Measurements from ENCODE around the gene CBX2. TPM values are rescaled to one million over a fixed set of nuclear protein-coding genes. Genes with fewer than 3 reads are reported as not detected.

CBX2 gene
- total and polyA plus RNA-seq, 7 experiments from 2014 or later, result 0.24 to 4.4 (median 0.41) TPM; not detected in 1

GRCh38 chr17:79826841-79827578 is 49.1 kb downstream of the CBX2 start:
- H3K4me3 Mint-ChIP-seq, result peak overlapping the region in 2 of 10 donors; percentile 53 to 63
- peaks cover 12 to 43% (median 25%) of the 10 kb centered on the region in 7 donors for H3K4me1 Mint-ChIP-seq
- H3K27ac ChIP-seq (ENCODE audit: low read depth, low read length), result no peak overlapping the region
- H3K36me3 Mint-ChIP-seq, result peaks cover 6 to 9% (median 9%) of the 10 kb centered on the region in 5 donors
- H3K27ac Mint-ChIP-seq, result peak overlapping the region in 1 of 9 donors; percentile 23
- peaks cover 6 to 14% (median 11%) of the 10 kb centered on the region in 5 donors for H3K27me3 Mint-ChIP-seq
- DNase-seq, result no peak
- no peak overlapping the region for H3K4me3 ChIP-seq (ENCODE audit: low read length)
- no peaks in the 10 kb centered on the region for H3K9me3 ChIP-seq (ENCODE audit: control insufficient read depth in 2 of 3, low read length in 3 of 3)
- POLR2A ChIA-PET, result interaction anchor here (1.0 kb wide), 1 partner anchor 9 kb away, joined by 3 read pairs; no protein-coding TSS in a partner anchor
- no peak for ATAC-seq
- H3K4me1 ChIP-seq (ENCODE audit: control insufficient read depth in 2 of 2, insufficient read depth in 2 of 2, low read length in 2 of 2), result peaks cover 0 to 7% of the 10 kb centered on the region in 2 donors
- H3K36me3 ChIP-seq (ENCODE audit: control insufficient read depth in 2 of 3, insufficient read depth in 3 of 3, low read length in 3 of 3), result no peaks in the 10 kb centered on the region
- peaks cover 0 to 2% (median 0%) of the 10 kb centered on the region in 11 donors for H3K9me3 Mint-ChIP-seq
- intact Hi-C loops (cut with micrococcal nuclease), result no loop called here
- H3K27me3 ChIP-seq (ENCODE audit: control insufficient read depth in 2 of 2, insufficient read depth in 2 of 2, low read length in 2 of 2), result no peaks in the 10 kb centered on the region
- CTCF ChIA-PET, result interaction anchor here (0.7 to 1.0 kb wide), 2 partner anchors 81 to 165 kb away, joined by 3 read pairs; no protein-coding TSS in a partner anchor

- POLR2A ChIA-PET, result interaction anchor here (0.6 to 1.7 kb wide), 4 partner anchors 11 to 32 kb away, joined by 3 to 6 read pairs (median 4); partner anchors contain the start of genes CBX4 and CBX8
- H3K27ac Mint-ChIP-seq, result no peak overlapping the region
- DNase-seq, result no peak
- peaks cover 9 to 16% (median 14%) of the 10 kb centered on the region in 5 donors for H3K36me3 Mint-ChIP-seq
- H3K27me3 Mint-ChIP-seq, result peaks cover 0 to 7% (median 4%) of the 10 kb centered on the region in 5 donors
- Histone ChIP-seq H3K27me3 (ENCODE audit: control insufficient read depth in 2 of 2, insufficient read depth in 2 of 2, low read length in 2 of 2) (no peaks in the 10 kb centered on the region), H3K4me3 (ENCODE audit: low read length) (no peak overlapping the region), H3K9me3 (ENCODE audit: control insufficient read depth in 2 of 3, low read length in 3 of 3) (no peaks in the 10 kb centered on the region), H3K4me1 (ENCODE audit: control insufficient read depth in 2 of 2, insufficient read depth in 2 of 2, low read length in 2 of 2) (peaks cover 5 to 16% of the 10 kb centered on the region in 2 donors), H3K36me3 (ENCODE audit: control insufficient read depth in 2 of 3, insufficient read depth in 3 of 3, low read length in 3 of 3) (peaks cover 0 to 11% (median 5%) of the 10 kb centered on the region in 3 experiments), H3K27ac (ENCODE audit: low read depth, low read length) (no peak overlapping the region)
- peaks cover 0 to 2% (median 0%) of the 10 kb centered on the region in 11 donors for H3K9me3 Mint-ChIP-seq
- ATAC-seq, result no peak
- CTCF ChIA-PET, result no interaction called here
- H3K4me3 Mint-ChIP-seq, result no peak overlapping the region
- intact Hi-C loops (cut with micrococcal nuclease), result no loop called here
- H3K4me1 Mint-ChIP-seq, result peaks cover 19 to 48% (median 31%) of the 10 kb centered on the region in 7 donors
These were observed 51.1 kb downstream of the CBX2 start for GRCh38 chr17:79829004-79829403.

DNA sequence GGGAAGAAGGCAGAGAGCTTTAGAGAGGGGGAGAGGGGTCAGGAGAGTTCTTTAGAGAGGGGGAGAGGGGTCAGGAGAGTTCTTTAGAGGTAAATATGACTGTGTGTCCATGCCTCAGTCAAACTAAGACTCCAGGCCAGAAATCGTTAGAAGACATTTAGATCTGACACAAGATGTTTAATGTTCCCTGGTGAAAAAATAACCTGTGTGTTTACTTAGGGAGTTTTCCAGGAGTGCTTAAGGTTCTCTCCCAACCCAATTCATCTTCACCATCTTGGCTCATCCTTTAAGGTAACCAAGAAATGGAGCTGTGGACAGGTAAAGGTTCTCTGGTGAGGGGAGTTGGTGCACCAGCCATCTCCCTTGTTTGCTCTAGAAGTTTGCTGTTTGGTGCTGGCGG is 51.5 kb downstream of the CBX2 start:
- Mint-ChIP-seq H3K4me3 (no peak overlapping the region), H3K27me3 (peaks cover 0 to 4% (median 4%) of the 10 kb centered on the region in 5 donors), H3K36me3 (peaks cover 7 to 16% (median 13%) of the 10 kb centered on the region in 5 donors), H3K4me1 (peaks cover 19 to 48% (median 32%) of the 10 kb centered on the region in 7 donors), H3K9me3 (peaks cover 0 to 2% (median 0%) of the 10 kb centered on the region in 11 donors), H3K27ac (no peak overlapping the region)
- H3K27ac ChIP-seq (ENCODE audit: low read depth, low read length), result no peak overlapping the region
- DNase-seq (no peak), ATAC-seq (no peak)
- H3K27me3 ChIP-seq (ENCODE audit: control insufficient read depth in 2 of 2, insufficient read depth in 2 of 2, low read length in 2 of 2), result no peaks in the 10 kb centered on the region
- peaks cover 0 to 15% (median 5%) of the 10 kb centered on the region in 3 experiments for H3K36me3 ChIP-seq (ENCODE audit: control insufficient read depth in 2 of 3, insufficient read depth in 3 of 3, low read length in 3 of 3)
- no peak overlapping the region for H3K4me3 ChIP-seq (ENCODE audit: low read length)
- ChIA-PET POLR2A (interaction anchor here (1.0 to 1.7 kb wide), 3 partner anchors 10 to 17 kb away, joined by 5 to 7 read pairs (median 6); partner anchors contain the start of gene CBX4), CTCF (no interaction called here)
- no peaks in the 10 kb centered on the region for H3K9me3 ChIP-seq (ENCODE audit: control insufficient read depth in 2 of 3, low read length in 3 of 3)
- intact Hi-C loops (cut with micrococcal nuclease), result no loop called here
- H3K4me1 ChIP-seq (ENCODE audit: control insufficient read depth in 2 of 2, insufficient read depth in 2 of 2, low read length in 2 of 2), result peaks cover 5 to 16% of the 10 kb centered on the region in 2 donors

GRCh38 chr17:79830303-79830702 is 52.4 kb downstream of the CBX2 start:
- DNase-seq, result no peak
- H3K4me1 Mint-ChIP-seq, result peaks cover 21 to 48% (median 40%) of the 10 kb centered on the region in 7 donors
- H3K4me1 ChIP-seq (ENCODE audit: control insufficient read depth in 2 of 2, insufficient read depth in 2 of 2, low read length in 2 of 2), result peaks cover 5 to 16% of the 10 kb centered on the region in 2 donors
- H3K27ac Mint-ChIP-seq, result no peak overlapping the region
- H3K27ac ChIP-seq (ENCODE audit: low read depth, low read length), result no peak overlapping the region
- CTCF ChIA-PET, result no interaction called here
- no peak overlapping the region for H3K4me3 ChIP-seq (ENCODE audit: low read length)
- H3K36me3 Mint-ChIP-seq, result peaks cover 9 to 24% (median 18%) of the 10 kb centered on the region in 5 donors
- no peaks in the 10 kb centered on the region for H3K27me3 ChIP-seq (ENCODE audit: control insufficient read depth in 2 of 2, insufficient read depth in 2 of 2, low read length in 2 of 2)
- POLR2A ChIA-PET, result interaction anchor here (0.9 to 1.7 kb wide), 3 partner anchors 9 to 18 kb away, joined by 3 to 7 read pairs (median 6); partner anchors contain the start of gene CBX4
- no peak overlapping the region for H3K4me3 Mint-ChIP-seq
- H3K27me3 Mint-ChIP-seq, result peaks cover 0 to 4% (median 0%) of the 10 kb centered on the region in 5 donors
- peaks cover 4 to 24% (median 11%) of the 10 kb centered on the region in 3 experiments for H3K36me3 ChIP-seq (ENCODE audit: control insufficient read depth in 2 of 3, insufficient read depth in 3 of 3, low read length in 3 of 3)
- peaks cover 0 to 2% (median 0%) of the 10 kb centered on the region in 11 donors for H3K9me3 Mint-ChIP-seq
- ATAC-seq, result no peak
- intact Hi-C loops (cut with micrococcal nuclease), result no loop called here
- no peaks in the 10 kb centered on the region for H3K9me3 ChIP-seq (ENCODE audit: control insufficient read depth in 2 of 3, low read length in 3 of 3)

GRCh38 chr17:79830763-79831264 is 52.9 kb downstream of the CBX2 start:
- DNase-seq (no peak), ATAC-seq (no peak)
- Histone ChIP-seq H3K27me3 (ENCODE audit: control insufficient read depth in 2 of 2, insufficient read depth in 2 of 2, low read length in 2 of 2) (no peaks in the 10 kb centered on the region), H3K4me1 (ENCODE audit: control insufficient read depth in 2 of 2, insufficient read depth in 2 of 2, low read length in 2 of 2) (peaks cover 5 to 21% of the 10 kb centered on the region in 2 donors), H3K4me3 (ENCODE audit: low read length) (no peak overlapping the region), H3K36me3 (ENCODE audit: control insufficient read depth in 2 of 3, insufficient read depth in 3 of 3, low read length in 3 of 3) (peaks cover 5 to 29% (median 13%) of the 10 kb centered on the region in 3 experiments), H3K9me3 (ENCODE audit: control insufficient read depth in 2 of 3, low read length in 3 of 3) (no peaks in the 10 kb centered on the region), H3K27ac (ENCODE audit: low read depth, low read length) (no peak overlapping the region)
- POLR2A ChIA-PET, result interaction anchor here (0.9 to 1.7 kb wide), 3 partner anchors 8 to 19 kb away, joined by 3 to 7 read pairs (median 6); partner anchors contain the start of gene CBX4
- Mint-ChIP-seq H3K4me3 (peak overlapping the region in 1 of 10 donors; percentile 68), H3K27me3 (peaks cover 0 to 4% (median 0%) of the 10 kb centered on the region in 5 donors), H3K9me3 (peaks cover 0 to 2% (median 0%) of the 10 kb centered on the region in 11 donors), H3K36me3 (peaks cover 6 to 23% (median 18%) of the 10 kb centered on the region in 5 donors), H3K4me1 (peaks cover 21 to 45% (median 38%) of the 10 kb centered on the region in 7 donors), H3K27ac (peak overlapping the region in 1 of 9 donors; percentile 19)
- CTCF ChIA-PET, result no interaction called here
- intact Hi-C loops (cut with micrococcal nuclease), result no loop called here

DNA sequence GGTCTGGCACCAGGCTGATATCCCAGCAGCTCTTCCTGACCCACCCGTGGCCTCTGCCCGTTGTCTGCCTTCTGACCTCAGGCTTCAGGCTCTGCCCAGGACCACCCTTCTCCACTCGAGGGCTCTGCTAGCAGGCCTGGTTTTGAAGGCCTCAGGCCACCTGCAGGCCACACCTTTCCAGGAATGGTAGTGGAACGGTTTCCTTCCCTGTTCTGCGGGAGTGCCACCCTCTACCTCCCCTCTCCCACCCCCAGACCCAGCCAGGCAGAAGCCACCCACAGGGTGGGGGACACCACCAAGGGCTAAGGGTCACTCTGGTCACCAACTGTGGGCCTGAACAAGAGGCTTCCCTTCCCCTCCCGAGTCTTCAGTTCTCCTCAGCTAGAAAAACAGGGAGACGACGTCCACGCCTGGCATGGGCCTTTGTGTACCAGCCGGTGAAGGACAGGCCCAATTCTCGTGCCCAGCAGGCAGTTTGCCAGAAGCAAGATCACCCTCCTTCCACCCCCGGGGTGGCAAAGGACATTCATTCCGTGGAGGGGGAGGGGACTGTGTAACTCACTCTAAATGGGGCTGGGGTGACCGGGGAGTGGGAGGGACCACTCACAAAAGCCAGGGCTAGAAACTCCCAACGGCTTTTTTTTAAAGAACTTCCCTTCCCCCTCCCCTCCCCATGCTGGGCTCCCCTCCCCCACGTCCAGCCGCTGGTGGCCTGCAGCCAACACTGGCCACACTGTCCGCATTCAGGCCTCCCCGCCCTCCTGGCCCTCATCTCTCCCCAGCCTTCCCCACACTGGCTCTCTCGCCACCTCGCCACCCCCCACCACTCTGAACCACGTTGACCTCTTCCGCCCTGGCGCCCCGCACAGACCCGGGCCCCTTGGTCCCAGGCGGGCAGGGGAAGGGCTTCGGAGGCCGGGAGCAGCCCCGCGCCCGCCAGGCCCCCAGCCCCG is 53.6 kb downstream of the CBX2 start:
- H3K4me3 Mint-ChIP-seq, result peak overlapping the region in 3 of 10 donors; percentile 6 to 34 (median 21)

More for the DNA sequence above, 53.6 kb downstream of the CBX2 start:
- DNase-seq (no peak), ATAC-seq (no peak)
- intact Hi-C loops (cut with micrococcal nuclease), result no loop called here
- peaks cover 5 to 18% (median 15%) of the 10 kb centered on the region in 5 donors for H3K36me3 Mint-ChIP-seq
- H3K4me3 ChIP-seq (ENCODE audit: low read length), result no peak overlapping the region
- H3K36me3 ChIP-seq (ENCODE audit: control insufficient read depth in 2 of 3, insufficient read depth in 3 of 3, low read length in 3 of 3), result peaks cover 5 to 32% (median 13%) of the 10 kb centered on the region in 3 experiments
- peaks cover 0 to 2% (median 0%) of the 10 kb centered on the region in 11 donors for H3K9me3 Mint-ChIP-seq
- peaks cover 0 to 1% (median 0%) of the 10 kb centered on the region in 5 donors for H3K27me3 Mint-ChIP-seq
- H3K4me1 Mint-ChIP-seq, result peaks cover 16 to 40% (median 31%) of the 10 kb centered on the region in 7 donors
- H3K27ac Mint-ChIP-seq, result peak overlapping the region in 1 of 9 donors; percentile 36
- no peaks in the 10 kb centered on the region for H3K27me3 ChIP-seq (ENCODE audit: control insufficient read depth in 2 of 2, insufficient read depth in 2 of 2, low read length in 2 of 2)
- ChIA-PET CTCF (no interaction called here), POLR2A (no interaction called here)
- H3K9me3 ChIP-seq (ENCODE audit: control insufficient read depth in 2 of 3, low read length in 3 of 3), result no peaks in the 10 kb centered on the region
- peaks cover 12 to 21% of the 10 kb centered on the region in 2 donors for H3K4me1 ChIP-seq (ENCODE audit: control insufficient read depth in 2 of 2, insufficient read depth in 2 of 2, low read length in 2 of 2)
- no peak overlapping the region for H3K27ac ChIP-seq (ENCODE audit: low read depth, low read length)
